ENCODE measurements around the gene RBM28. TPM values are rescaled to one million over a fixed set of nuclear protein-coding genes. Genes with fewer than 3 reads are reported as not detected.

Gene RBM28
- 40.5 TPM for polyA plus RNA-seq (2012; ENCODE audit: insufficient read length, low read depth)

GRCh38 chr7:128343554-128344430, at the start of gene RBM28:
Gene RBM28 (minus strand): TSS chr7:128343908. CDS start chr7:128343793, 115 bp downstream.
- TF ChIP-seq, protein P1, sequence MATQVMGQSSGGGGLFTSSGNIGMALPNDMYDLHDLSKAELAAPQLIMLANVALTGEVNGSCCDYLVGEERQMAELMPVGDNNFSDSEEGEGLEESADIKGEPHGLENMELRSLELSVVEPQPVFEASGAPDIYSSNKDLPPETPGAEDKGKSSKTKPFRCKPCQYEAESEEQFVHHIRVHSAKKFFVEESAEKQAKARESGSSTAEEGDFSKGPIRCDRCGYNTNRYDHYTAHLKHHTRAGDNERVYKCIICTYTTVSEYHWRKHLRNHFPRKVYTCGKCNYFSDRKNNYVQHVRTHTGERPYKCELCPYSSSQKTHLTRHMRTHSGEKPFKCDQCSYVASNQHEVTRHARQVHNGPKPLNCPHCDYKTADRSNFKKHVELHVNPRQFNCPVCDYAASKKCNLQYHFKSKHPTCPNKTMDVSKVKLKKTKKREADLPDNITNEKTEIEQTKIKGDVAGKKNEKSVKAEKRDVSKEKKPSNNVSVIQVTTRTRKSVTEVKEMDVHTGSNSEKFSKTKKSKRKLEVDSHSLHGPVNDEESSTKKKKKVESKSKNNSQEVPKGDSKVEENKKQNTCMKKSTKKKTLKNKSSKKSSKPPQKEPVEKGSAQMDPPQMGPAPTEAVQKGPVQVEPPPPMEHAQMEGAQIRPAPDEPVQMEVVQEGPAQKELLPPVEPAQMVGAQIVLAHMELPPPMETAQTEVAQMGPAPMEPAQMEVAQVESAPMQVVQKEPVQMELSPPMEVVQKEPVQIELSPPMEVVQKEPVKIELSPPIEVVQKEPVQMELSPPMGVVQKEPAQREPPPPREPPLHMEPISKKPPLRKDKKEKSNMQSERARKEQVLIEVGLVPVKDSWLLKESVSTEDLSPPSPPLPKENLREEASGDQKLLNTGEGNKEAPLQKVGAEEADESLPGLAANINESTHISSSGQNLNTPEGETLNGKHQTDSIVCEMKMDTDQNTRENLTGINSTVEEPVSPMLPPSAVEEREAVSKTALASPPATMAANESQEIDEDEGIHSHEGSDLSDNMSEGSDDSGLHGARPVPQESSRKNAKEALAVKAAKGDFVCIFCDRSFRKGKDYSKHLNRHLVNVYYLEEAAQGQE (IDR thresholded peaks at IDR 0.05; ENCODE audit: insufficient read depth in 1 of 2, low read depth in 2 of 2, low read length in 2 of 2), result peak; percentile 34 to 35; a peak in 1 of 4 replicates
- TF ChIP-seq SIN3A (IDR thresholded peaks at IDR 0.05; ENCODE audit: borderline replicate concordance, insufficient read depth, low read length) (peak; percentile 65; the same call in 1 of the 2 replicates), POLR2AphosphoS5 (IDR thresholded peaks at IDR 0.05; ENCODE audit: low read depth, low read length) (peak; percentile 94), FOXP2 (optimal IDR thresholded peaks at IDR 0.05; ENCODE audit: borderline replicate concordance, extremely low read depth, extremely low read length, insufficient read depth) (peak; percentile 45), TAF1 (IDR thresholded peaks at IDR 0.05; ENCODE audit: borderline replicate concordance, insufficient read depth, low read length) (peak; percentile 93)

- TF ChIP-seq, protein P1 (IDR thresholded peaks at IDR 0.05; ENCODE audit: insufficient read depth in 1 of 2, low read depth in 2 of 2, low read length in 2 of 2), result no peak
- TF ChIP-seq FOXP2 (optimal IDR thresholded peaks at IDR 0.05; ENCODE audit: borderline replicate concordance, extremely low read depth, extremely low read length, insufficient read depth), result no peak
- no peak for TF ChIP-seq TAF1 (IDR thresholded peaks at IDR 0.05; ENCODE audit: borderline replicate concordance, insufficient read depth, low read length)
- TF ChIP-seq SIN3A (IDR thresholded peaks at IDR 0.05; ENCODE audit: borderline replicate concordance, insufficient read depth, low read length), result no peak
- no peak for TF ChIP-seq POLR2AphosphoS5 (IDR thresholded peaks at IDR 0.05; ENCODE audit: low read depth, low read length)
Observed at GRCh38 chr7:128392446-128393327, 49.0 kb upstream of the RBM28 start.

DNA sequence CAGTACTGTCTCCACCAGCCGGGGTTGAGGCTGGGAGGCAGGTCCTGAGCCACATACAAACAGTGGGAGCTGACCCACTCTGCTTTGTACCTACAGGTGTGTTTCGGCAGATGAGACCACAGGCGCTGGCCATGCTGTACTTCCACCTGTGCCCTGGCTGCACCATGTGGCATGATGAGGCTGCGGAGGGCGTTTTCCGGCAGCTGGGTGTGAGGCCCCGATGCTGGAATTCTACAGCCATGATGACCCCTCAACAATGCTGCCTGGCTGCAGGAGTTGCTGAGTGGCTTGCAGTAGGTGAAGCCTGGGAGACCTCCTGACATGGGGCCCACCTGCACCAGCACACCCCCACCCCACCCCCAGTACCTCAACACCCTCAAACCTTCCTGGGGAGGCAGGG, 48.1 kb upstream of the RBM28 start:
- TF ChIP-seq, protein P1 (IDR thresholded peaks at IDR 0.05; ENCODE audit: insufficient read depth in 1 of 2, low read depth in 2 of 2, low read length in 2 of 2), result no peak
- no peak for TF ChIP-seq POLR2AphosphoS5 (IDR thresholded peaks at IDR 0.05; ENCODE audit: low read depth, low read length)
- TF ChIP-seq SIN3A (IDR thresholded peaks at IDR 0.05; ENCODE audit: borderline replicate concordance, insufficient read depth, low read length), result no peak
- TF ChIP-seq TAF1 (IDR thresholded peaks at IDR 0.05; ENCODE audit: borderline replicate concordance, insufficient read depth, low read length), result no peak
- no peak for TF ChIP-seq FOXP2 (optimal IDR thresholded peaks at IDR 0.05; ENCODE audit: borderline replicate concordance, extremely low read depth, extremely low read length, insufficient read depth)

DNA sequence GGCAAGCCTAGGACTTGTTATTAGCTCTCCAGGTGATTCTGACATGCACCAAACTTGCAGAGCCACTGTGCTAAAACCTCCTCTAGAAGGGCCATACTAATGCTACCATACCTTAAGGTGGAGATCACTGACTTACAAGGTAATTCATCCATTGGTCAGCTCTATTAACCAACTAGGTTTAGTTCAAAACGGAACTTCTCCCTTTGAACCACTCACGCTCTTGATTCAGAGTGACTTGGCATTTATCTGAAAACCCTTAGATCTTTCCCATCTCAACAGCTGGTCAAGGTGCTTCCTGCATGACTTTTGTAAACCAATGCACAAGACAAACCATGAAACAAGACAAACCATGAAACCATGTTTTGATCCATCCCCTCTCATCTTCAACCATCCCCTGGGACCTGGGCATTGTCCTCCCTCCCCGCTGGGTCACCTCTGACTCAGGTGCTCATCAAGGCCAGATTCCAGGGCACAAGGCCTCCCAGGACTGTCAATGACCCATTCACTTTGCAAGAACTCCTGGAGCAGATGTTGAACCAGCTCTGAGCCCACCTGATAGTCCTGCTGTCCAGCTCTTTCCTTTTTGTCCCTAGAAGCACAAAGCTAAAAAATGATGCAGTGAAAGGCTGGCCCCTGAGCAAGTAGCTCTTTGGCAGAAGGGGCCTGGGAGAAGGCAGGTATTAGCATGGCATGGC, 47.3 kb upstream of the RBM28 start:
- TF ChIP-seq SIN3A (IDR thresholded peaks at IDR 0.05; ENCODE audit: borderline replicate concordance, insufficient read depth, low read length) (no peak), POLR2AphosphoS5 (IDR thresholded peaks at IDR 0.05; ENCODE audit: low read depth, low read length) (no peak), TAF1 (IDR thresholded peaks at IDR 0.05; ENCODE audit: borderline replicate concordance, insufficient read depth, low read length) (no peak), FOXP2 (optimal IDR thresholded peaks at IDR 0.05; ENCODE audit: borderline replicate concordance, extremely low read depth, extremely low read length, insufficient read depth) (no peak)
- TF ChIP-seq, protein P1 (IDR thresholded peaks at IDR 0.05; ENCODE audit: insufficient read depth in 1 of 2, low read depth in 2 of 2, low read length in 2 of 2), result no peak
